ENCODE data around the gene TCEA3.

Gene TCEA3

GRCh38 chr1:23383577-23384311 is 40.8 kb downstream of the TCEA3 start:
- TF ChIP-seq FOXP2 (optimal IDR thresholded peaks at IDR 0.05; ENCODE audit: borderline replicate concordance, extremely low read depth, extremely low read length, insufficient read depth) (no peak), SIN3A (IDR thresholded peaks at IDR 0.05; ENCODE audit: borderline replicate concordance, insufficient read depth, low read length) (no peak), POLR2AphosphoS5 (IDR thresholded peaks at IDR 0.05; ENCODE audit: low read depth, low read length) (no peak), TAF1 (IDR thresholded peaks at IDR 0.05; ENCODE audit: borderline replicate concordance, insufficient read depth, low read length) (no peak), REST (IDR thresholded peaks at IDR 0.05; ENCODE audit: insufficient read depth in 1 of 2, low read depth in 2 of 2, low read length in 2 of 2) (no peak)

- TF ChIP-seq REST (IDR thresholded peaks at IDR 0.05; ENCODE audit: insufficient read depth in 1 of 2, low read depth in 2 of 2, low read length in 2 of 2) (no peak), POLR2AphosphoS5 (IDR thresholded peaks at IDR 0.05; ENCODE audit: low read depth, low read length) (no peak), SIN3A (IDR thresholded peaks at IDR 0.05; ENCODE audit: borderline replicate concordance, insufficient read depth, low read length) (no peak), TAF1 (IDR thresholded peaks at IDR 0.05; ENCODE audit: borderline replicate concordance, insufficient read depth, low read length) (no peak), FOXP2 (optimal IDR thresholded peaks at IDR 0.05; ENCODE audit: borderline replicate concordance, extremely low read depth, extremely low read length, insufficient read depth) (no peak)
These were observed 43.2 kb downstream of the TCEA3 start for GRCh38 chr1:23381233-23381885.

GRCh38 chr1:23380719-23381118 is 43.8 kb downstream of the TCEA3 start:
- TF ChIP-seq FOXP2 (optimal IDR thresholded peaks at IDR 0.05; ENCODE audit: borderline replicate concordance, extremely low read depth, extremely low read length, insufficient read depth) = no peak
- TF ChIP-seq TAF1 (IDR thresholded peaks at IDR 0.05; ENCODE audit: borderline replicate concordance, insufficient read depth, low read length) = no peak
- no peak for TF ChIP-seq POLR2AphosphoS5 (IDR thresholded peaks at IDR 0.05; ENCODE audit: low read depth, low read length)
- TF ChIP-seq REST (IDR thresholded peaks at IDR 0.05; ENCODE audit: insufficient read depth in 1 of 2, low read depth in 2 of 2, low read length in 2 of 2) = no peak
- TF ChIP-seq SIN3A (IDR thresholded peaks at IDR 0.05; ENCODE audit: borderline replicate concordance, insufficient read depth, low read length) = no peak

GRCh38 chr1:23376890-23377811 is 47.4 kb downstream of the TCEA3 start:
- no peak for TF ChIP-seq SIN3A (IDR thresholded peaks at IDR 0.05; ENCODE audit: borderline replicate concordance, insufficient read depth, low read length)
- TF ChIP-seq POLR2AphosphoS5 (IDR thresholded peaks at IDR 0.05; ENCODE audit: low read depth, low read length) = no peak
- TF ChIP-seq TAF1 (IDR thresholded peaks at IDR 0.05; ENCODE audit: borderline replicate concordance, insufficient read depth, low read length) = no peak
- TF ChIP-seq FOXP2 (optimal IDR thresholded peaks at IDR 0.05; ENCODE audit: borderline replicate concordance, extremely low read depth, extremely low read length, insufficient read depth) = no peak
- TF ChIP-seq REST (IDR thresholded peaks at IDR 0.05; ENCODE audit: insufficient read depth in 1 of 2, low read depth in 2 of 2, low read length in 2 of 2) = no peak

All from PFSK-1 (cell line).